PC-3 (cell line): ENCODE measurements around the gene MRPS17.

Experiments
- EZH2 ChIP-seq: fragments of 300-600 bp; sonication (generic); IDR thresholded peaks from one replicate; pipeline ENCODE4 v1.6.1; 2017; ENCODE audit warnings: antibody characterized with exemption, mild to moderate bottlenecking, low read length; ENCODE audit not compliant: unreplicated experiment
- TF ChIP-seq, protein P1 (sequence below): fragments of 300-600 bp; sonication (generic); conservative IDR thresholded peaks from 2 replicates; pipeline ENCODE4 v1.5.1; 2017; ENCODE audit warnings: antibody characterized with exemption, low read depth, mild to moderate bottlenecking, low read length

DNA sequence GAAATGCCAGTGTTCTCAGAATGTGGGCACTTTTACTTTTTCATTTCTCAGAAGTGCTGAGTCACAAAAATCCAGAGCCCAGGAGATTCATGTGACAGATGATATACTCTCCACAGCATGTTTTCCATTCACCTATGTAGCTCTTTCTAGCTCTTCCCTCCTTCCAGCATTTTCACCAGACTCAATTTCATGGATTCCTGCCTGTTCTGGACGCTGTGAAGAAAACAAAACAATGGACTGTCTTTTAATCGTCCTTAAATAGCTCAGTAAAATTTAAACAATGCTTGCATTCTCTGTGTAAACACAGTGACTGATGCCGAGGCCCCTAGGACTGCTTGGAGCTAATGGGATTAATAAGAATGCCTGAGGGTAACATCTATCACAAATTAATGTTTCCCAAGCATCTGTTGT is 38.9 kb upstream of the MRPS17 start:
- TF ChIP-seq, protein P1, sequence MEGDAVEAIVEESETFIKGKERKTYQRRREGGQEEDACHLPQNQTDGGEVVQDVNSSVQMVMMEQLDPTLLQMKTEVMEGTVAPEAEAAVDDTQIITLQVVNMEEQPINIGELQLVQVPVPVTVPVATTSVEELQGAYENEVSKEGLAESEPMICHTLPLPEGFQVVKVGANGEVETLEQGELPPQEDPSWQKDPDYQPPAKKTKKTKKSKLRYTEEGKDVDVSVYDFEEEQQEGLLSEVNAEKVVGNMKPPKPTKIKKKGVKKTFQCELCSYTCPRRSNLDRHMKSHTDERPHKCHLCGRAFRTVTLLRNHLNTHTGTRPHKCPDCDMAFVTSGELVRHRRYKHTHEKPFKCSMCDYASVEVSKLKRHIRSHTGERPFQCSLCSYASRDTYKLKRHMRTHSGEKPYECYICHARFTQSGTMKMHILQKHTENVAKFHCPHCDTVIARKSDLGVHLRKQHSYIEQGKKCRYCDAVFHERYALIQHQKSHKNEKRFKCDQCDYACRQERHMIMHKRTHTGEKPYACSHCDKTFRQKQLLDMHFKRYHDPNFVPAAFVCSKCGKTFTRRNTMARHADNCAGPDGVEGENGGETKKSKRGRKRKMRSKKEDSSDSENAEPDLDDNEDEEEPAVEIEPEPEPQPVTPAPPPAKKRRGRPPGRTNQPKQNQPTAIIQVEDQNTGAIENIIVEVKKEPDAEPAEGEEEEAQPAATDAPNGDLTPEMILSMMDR: no peak
- no peak for TF ChIP-seq EZH2
